GM18520 (cell line): ENCODE data around the gene EPB41L2.
"Not testable (repeated sequence)": the region's sequence is repeated elsewhere in the genome, so short reads cannot be mapped to it uniquely, and the experiment has no call there.

Experiments used
- ATAC-seq: cut with Tn5 transposase; IDR thresholded peaks from one replicate; pipeline ENCODE4 v1.9.1; 2021; ENCODE audit not compliant: unreplicated experiment

The EPB41L2 gene

GRCh38 chr6:131037194-131037897 lies 25.7 kb downstream of the EPB41L2 start:
- no peak for ATAC-seq

GRCh38 chr6:131036601-131037000 lies 26.4 kb downstream of the EPB41L2 start:
- no peak for ATAC-seq

- no peak for ATAC-seq
These were observed 26.9 kb downstream of the EPB41L2 start for GRCh38 chr6:131036143-131036542.

- ATAC-seq: no peak
These were observed 27.5 kb downstream of the EPB41L2 start for GRCh38 chr6:131035582-131035981.

GRCh38 chr6:131033631-131034030 lies 29.4 kb downstream of the EPB41L2 start:
- no peak for ATAC-seq

GRCh38 chr6:131029626-131030297 lies 33.3 kb downstream of the EPB41L2 start:
- peak; percentile 81 for ATAC-seq

GRCh38 chr6:131027326-131027725 lies 35.7 kb downstream of the EPB41L2 start:
- ATAC-seq: no peak

GRCh38 chr6:131026243-131026642 lies 36.8 kb downstream of the EPB41L2 start:
- ATAC-seq: no peak

- no peak for ATAC-seq
These were observed 38.5 kb downstream of the EPB41L2 start for GRCh38 chr6:131024565-131024964.

- no peak for ATAC-seq
These were observed 39.1 kb downstream of the EPB41L2 start for GRCh38 chr6:131023834-131024504.

GRCh38 chr6:131022691-131023090 lies 40.4 kb downstream of the EPB41L2 start:
- ATAC-seq: no peak

- no peak for ATAC-seq
These were observed 45.1 kb downstream of the EPB41L2 start for GRCh38 chr6:131017962-131018361.

- ATAC-seq: no peak
These were observed 47.3 kb downstream of the EPB41L2 start for GRCh38 chr6:131015630-131016263.

GRCh38 chr6:131015025-131015591 lies 47.9 kb downstream of the EPB41L2 start:
- no peak for ATAC-seq

- no peak for ATAC-seq
These were observed 48.8 kb downstream of the EPB41L2 start for GRCh38 chr6:131014080-131014776.

GRCh38 chr6:131013495-131013894 lies 49.5 kb downstream of the EPB41L2 start:
- ATAC-seq: no peak

- ATAC-seq: no peak
These were observed 53.3 kb downstream of the EPB41L2 start for GRCh38 chr6:131009790-131010189.

GRCh38 chr6:131008965-131009364 lies 54.1 kb downstream of the EPB41L2 start:
- ATAC-seq: not testable (repeated sequence)

GRCh38 chr6:131007964-131008363 lies 55.1 kb downstream of the EPB41L2 start:
- ATAC-seq: not testable (repeated sequence)

GRCh38 chr6:131007286-131007685 lies 55.8 kb downstream of the EPB41L2 start:
- ATAC-seq: no peak
